A673 (cell line): ENCODE results near the gene CNPY2. TPM values are rescaled to one million over a fixed set of nuclear protein-coding genes. Genes with fewer than 3 reads are reported as not detected.
"Not testable (repeated sequence)": the region's sequence is repeated elsewhere in the genome, so short reads cannot be mapped to it uniquely, and the experiment has no call there.

Experiments used
- BruUV-seq: library from RNA; stranded (reverse); fragments of 400-500 nt; replicated peaks from 2 replicates; lab custom pipeline; 2021; lab: Mats Ljungman, UMichigan
- CTCF ChIA-PET: fragments of 300-600 bp; sonication (Branson Sonifier 250); formaldehyde crosslinking; loops from one replicate; lab custom pipeline; 2022; ENCODE audit warnings: antibody characterized with exemption; lab: Charles Lee
- POLR2A ChIA-PET: fragments of 300-600 bp; sonication (Branson Sonifier 250); formaldehyde crosslinking; loops from one replicate; lab custom pipeline; 2022; ENCODE audit warnings: antibody characterized with exemption; ENCODE audit not compliant: low non-redundant PET; lab: Charles Lee
- DNase-seq: peaks from one replicate; pipeline ENCODE4 v3.0.0-alpha.2; 2015; ENCODE audit warnings: low spot score
- H3K27ac ChIP-seq: fragments of 200-600 bp; sonication (generic); 2 replicates; pipeline ENCODE4 v1.5.1; 2016; ENCODE audit warnings: mixed run types, low read depth, mild to moderate bottlenecking, mixed read lengths, antibody characterized with exemption, low read length; ENCODE audit not compliant: poor library complexity, severe bottlenecking
- H3K27me3 ChIP-seq: fragments of 200-600 bp; sonication (generic); replicated peaks from 2 replicates; pipeline ENCODE4 v1.6.1; 2017; ENCODE audit warnings: mixed run types, low read depth, mild to moderate bottlenecking, mixed read lengths, antibody characterized with exemption, low read length; ENCODE audit not compliant: insufficient read depth, poor library complexity
- H3K36me3 ChIP-seq: fragments of 200-600 bp; sonication (generic); 2 replicates; pipeline ENCODE4 v1.6.1; 2016; ENCODE audit warnings: mixed run types, mild to moderate bottlenecking, mixed read lengths, antibody characterized with exemption, low read length; ENCODE audit not compliant: insufficient read depth, poor library complexity, severe bottlenecking
- H3K4me1 ChIP-seq: fragments of 200-600 bp; sonication (generic); 2 replicates; pipeline ENCODE4 v1.6.1; 2017; ENCODE audit warnings: mixed run types, mild to moderate bottlenecking, mixed read lengths, antibody characterized with exemption, low read length; ENCODE audit not compliant: insufficient read depth, poor library complexity, severe bottlenecking
- H3K4me3 ChIP-seq: fragments of 200-600 bp; sonication (generic); 2 replicates; pipeline ENCODE4 v1.5.1; 2016; ENCODE audit warnings: low read depth, mixed run types, mild to moderate bottlenecking, mixed read lengths, low read length; ENCODE audit not compliant: poor library complexity, severe bottlenecking
- H3K9me3 ChIP-seq: fragments of 200-600 bp; sonication (generic); 2 replicates; pipeline ENCODE4 v1.6.1; 2016; ENCODE audit warnings: mixed run types, low read depth, mild to moderate bottlenecking, mixed read lengths, antibody characterized with exemption, low read length; ENCODE audit not compliant: poor library complexity, severe bottlenecking
- CTCF ChIP-seq: fragments of 300-800, 200-600 bp; sonication (generic); conservative IDR thresholded peaks from 2 replicates; pipeline ENCODE4 v1.5.1; 2017; ENCODE audit warnings: low read depth, mild to moderate bottlenecking, antibody characterized with exemption, low read length, moderate library complexity, mixed read lengths
- EZH2 ChIP-seq: fragments of 200-600 bp; sonication (generic); IDR thresholded peaks from 2 replicates; pipeline ENCODE4 v1.6.1; 2017; ENCODE audit warnings: borderline replicate concordance, low read depth, mild to moderate bottlenecking, mixed read lengths, antibody characterized with exemption, low read length; ENCODE audit not compliant: poor library complexity, severe bottlenecking
- intact Hi-C: fragments of 100-400 bp; cut with micrococcal nuclease; formaldehyde crosslinking; loops from one replicate; pipeline ENCODE4 v1.10.0; 2022; ENCODE audit not compliant: unreplicated experiment
- total RNA-seq: library from RNA; stranded (reverse); gene quantifications from 2 replicates; pipeline ENCODE4 v1.2.3, GENCODE V29; 2021

Gene CNPY2
- total RNA-seq, 1 experiment from 2014 or later, result 166 TPM

GRCh38 chr12:56338308-56339157 lies 22.7 kb upstream of the CNPY2 start, which contains the start of gene IL23A:
Gene IL23A, plus strand, starts transcription at chr12:56338884. Its CDS starts 161 bp downstream, at chr12:56339045.
- intact Hi-C loops, result no loop called here
- peak within 1 kb of the TSS; percentile 42 for H3K27ac ChIP-seq
- no peak for TF ChIP-seq EZH2
- CTCF ChIA-PET, result no interaction called here
- POLR2A ChIA-PET, result no interaction called here
- no TSS peak for BruUV-seq
- H3K4me3 ChIP-seq, result no peak within 1 kb of the TSS
- H3K4me1 ChIP-seq, result no peaks in the 10 kb centered on the region
- H3K36me3 ChIP-seq, result no peaks in the 10 kb centered on the region
- H3K27me3 ChIP-seq, result no peaks in the 10 kb centered on the region
- H3K9me3 ChIP-seq, result no peaks in the 10 kb centered on the region
- DNase-seq, result no peak

- no peak for DNase-seq
- Histone ChIP-seq H3K9me3 (no peaks in the 10 kb centered on the region), H3K36me3 (no peaks in the 10 kb centered on the region), H3K27ac (no peak overlapping the region), H3K4me1 (peaks cover 4% of the 10 kb centered on the region), H3K27me3 (no peaks in the 10 kb centered on the region), H3K4me3 (no peak overlapping the region)
- ChIA-PET CTCF (no interaction called here), POLR2A (no interaction called here)
- intact Hi-C loops, result no loop called here
- no TSS peak for BruUV-seq
- TF ChIP-seq CTCF (no peak), EZH2 (no peak)
Measured at GRCh38 chr12:56337753-56338251, 22.0 kb upstream of the CNPY2 start.

GRCh38 chr12:56336361-56337167 lies 20.8 kb upstream of the CNPY2 start:
- CTCF ChIA-PET, result no interaction called here
- no peaks in the 10 kb centered on the region for H3K9me3 ChIP-seq
- peaks cover 7% of the 10 kb centered on the region for H3K4me1 ChIP-seq
- no peak for DNase-seq
- no peaks in the 10 kb centered on the region for H3K36me3 ChIP-seq
- TF ChIP-seq CTCF, result no peak
- TF ChIP-seq EZH2, result no peak
- intact Hi-C loops, result no loop called here
- H3K27me3 ChIP-seq, result no peaks in the 10 kb centered on the region
- H3K4me3 ChIP-seq, result no peak overlapping the region
- H3K27ac ChIP-seq, result no peak overlapping the region
- BruUV-seq, result no TSS peak
- POLR2A ChIA-PET, result no interaction called here

GRCh38 chr12:56335527-56335926 lies 19.7 kb upstream of the CNPY2 start:
- intact Hi-C loops, CTCF ChIA-PET, H3K9me3 ChIP-seq, DNase-seq, H3K4me1 ChIP-seq, H3K27me3 ChIP-seq, BruUV-seq, H3K27ac ChIP-seq, H3K36me3 ChIP-seq, H3K4me3 ChIP-seq: not testable (repeated sequence)
- POLR2A ChIA-PET, result interaction anchor here (0.6 kb wide), 1 partner anchor 180 kb away, joined by 4 read pairs; no protein-coding TSS in a partner anchor
